ENCODE data around the gene CACNA2D4. TPM values are rescaled to one million over a fixed set of nuclear protein-coding genes. Genes with fewer than 3 reads are reported as not detected.
A peak's percentile ranks its signal among the peaks of the same experiment; 100 is the strongest.

CACNA2D4 gene
- total and polyA plus RNA-seq, 2 donors (not counting 3 experiments of a cell fraction or from before 2014, with no cell fraction given): 0.58 to 0.73 TPM

DNA sequence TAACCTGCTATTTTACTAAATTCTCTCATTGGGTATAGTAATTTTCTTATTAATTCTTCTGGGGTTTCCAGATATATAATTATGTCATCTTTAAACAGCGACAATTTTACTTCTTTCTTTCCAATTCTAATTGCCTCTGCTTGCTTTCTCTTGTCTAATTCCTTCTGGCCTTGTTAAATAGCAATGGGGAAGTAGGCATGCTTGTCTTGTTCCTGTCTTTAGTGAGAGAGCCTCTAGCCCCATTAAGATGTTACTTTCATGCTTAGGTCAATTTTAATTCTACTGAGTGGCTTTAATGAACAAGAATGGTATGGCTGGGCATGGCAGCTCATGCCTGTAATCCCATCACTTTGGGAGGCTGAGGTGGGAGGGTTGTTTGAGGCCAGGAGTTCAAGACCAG lies 66.4 kb downstream of the CACNA2D4 start:
- H3K36me3 ChIP-seq (ENCODE audit: control insufficient read depth in 2 of 2, extremely low read depth in 1 of 2, insufficient read depth in 2 of 2, low read length in 2 of 2): no peaks in the 10 kb centered on the region
- CTCF ChIA-PET: no interaction called here
- peaks cover 0 to 5% of the 10 kb centered on the region in 2 experiments for H3K27me3 ChIP-seq (ENCODE audit: control insufficient read depth in 2 of 2, insufficient read depth in 2 of 2, low read length in 2 of 2)

DNA sequence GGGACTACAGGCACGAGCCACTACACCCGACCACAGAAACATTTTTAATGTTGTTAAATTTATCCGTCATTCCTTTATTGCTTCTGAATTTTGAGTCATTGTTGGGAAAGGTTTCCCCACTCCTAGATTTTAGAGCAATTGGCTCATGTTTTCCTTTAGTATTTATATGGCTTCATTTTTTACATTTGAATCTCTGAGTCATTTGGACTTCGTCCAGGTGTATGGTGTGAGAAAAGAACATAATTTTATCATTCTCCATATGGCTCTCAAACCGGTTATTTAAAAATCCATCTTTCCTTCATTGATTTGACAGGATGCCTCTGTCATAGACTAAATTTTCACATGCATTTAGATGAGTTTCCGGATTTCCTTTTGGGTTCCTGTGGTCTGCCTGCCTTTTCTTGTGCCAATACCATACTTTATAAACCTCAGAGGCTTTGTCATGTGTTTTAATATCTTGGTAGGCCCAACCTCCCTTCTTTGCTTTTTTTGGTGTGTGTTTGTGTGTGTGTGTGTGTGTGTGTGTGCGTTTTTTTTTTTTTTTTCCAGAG lies 67.2 kb downstream of the CACNA2D4 start:
- ChIA-PET CTCF (no interaction called here), POLR2A (no interaction called here)
- Histone ChIP-seq H3K4me1 (ENCODE audit: control insufficient read depth, extremely low read depth, insufficient read depth, low read length) (no peaks in the 10 kb centered on the region), H3K9me1 (replicated peaks; ENCODE audit: control insufficient read depth, extremely low read depth, insufficient read depth, low read length) (no peaks in the 10 kb centered on the region), H3K79me2 (ENCODE audit: control insufficient read depth, insufficient read depth, low read length) (no peaks in the 10 kb centered on the region), H3K27me3 (ENCODE audit: control insufficient read depth in 2 of 2, insufficient read depth in 2 of 2, low read length in 2 of 2) (peaks cover 0 to 5% of the 10 kb centered on the region in 2 experiments), H3K27ac (ENCODE audit: insufficient read depth, low read depth, low read length) (no peak overlapping the region), H3K9me3 (replicated peaks; ENCODE audit: control insufficient read depth, insufficient read depth, low read length) (no peaks in the 10 kb centered on the region), H3K9ac (replicated peaks; ENCODE audit: extremely low read depth, insufficient read depth, low read length) (no peak overlapping the region), H4K20me1 (replicated peaks; ENCODE audit: control insufficient read depth, extremely low read depth, insufficient read depth, low read length) (no peaks in the 10 kb centered on the region), H3K4me3 (replicated peaks in 1 of 3; ENCODE audit: insufficient read depth in 1 of 3, low read depth in 1 of 3, low read length in 3 of 3) (no peak overlapping the region), H3K4me2 (ENCODE audit: insufficient read depth, low read length) (no peak overlapping the region), H2AFZ (ENCODE audit: low read depth, low read length) (no peak overlapping the region), H3K36me3 (ENCODE audit: control insufficient read depth in 2 of 2, extremely low read depth in 1 of 2, insufficient read depth in 2 of 2, low read length in 2 of 2) (no peaks in the 10 kb centered on the region)
- peak; percentile 5 for TF ChIP-seq FOS (IDR thresholded peaks at IDR 0.05; ENCODE audit: borderline replicate concordance, insufficient read depth, low read length)
- TF ChIP-seq EZH2 (IDR thresholded peaks at IDR 0.05; ENCODE audit: borderline replicate concordance, low read depth, low read length, severe bottlenecking): no peak
- no peak for FAIRE-seq
- intact Hi-C loops (cut with micrococcal nuclease) (no loop called here), dilution Hi-C loops (cut with MboI; ENCODE audit: extremely low pct_ligation_motif_present, low sequenced_read_pairs) (no loop called here)
- peak; percentile 22 for DNase-seq (ENCODE audit: low read depth, low spot score)
- no TSS peak for BruUV-seq (replicated peaks)

More for the DNA sequence above, 66.4 kb downstream of the CACNA2D4 start:
- dilution Hi-C loops (cut with MboI; ENCODE audit: extremely low pct_ligation_motif_present, low sequenced_read_pairs) (no loop called here), intact Hi-C loops (cut with micrococcal nuclease) (no loop called here)
- BruUV-seq (replicated peaks): no TSS peak
- Histone ChIP-seq H2AFZ (ENCODE audit: low read depth, low read length) (no peak overlapping the region), H3K4me1 (ENCODE audit: control insufficient read depth, extremely low read depth, insufficient read depth, low read length) (no peaks in the 10 kb centered on the region), H3K9me1 (replicated peaks; ENCODE audit: control insufficient read depth, extremely low read depth, insufficient read depth, low read length) (no peaks in the 10 kb centered on the region), H3K27ac (ENCODE audit: insufficient read depth, low read depth, low read length) (no peak overlapping the region), H3K4me2 (ENCODE audit: insufficient read depth, low read length) (no peak overlapping the region), H3K4me3 (replicated peaks in 1 of 3; ENCODE audit: insufficient read depth in 1 of 3, low read depth in 1 of 3, low read length in 3 of 3) (no peak overlapping the region), H4K20me1 (replicated peaks; ENCODE audit: control insufficient read depth, extremely low read depth, insufficient read depth, low read length) (no peaks in the 10 kb centered on the region), H3K79me2 (ENCODE audit: control insufficient read depth, insufficient read depth, low read length) (no peaks in the 10 kb centered on the region), H3K9ac (replicated peaks; ENCODE audit: extremely low read depth, insufficient read depth, low read length) (no peak overlapping the region), H3K9me3 (replicated peaks; ENCODE audit: control insufficient read depth, insufficient read depth, low read length) (no peaks in the 10 kb centered on the region)
- TF ChIP-seq FOS (IDR thresholded peaks at IDR 0.05; ENCODE audit: borderline replicate concordance, insufficient read depth, low read length) (no peak), GATA2 (IDR thresholded peaks at IDR 0.05; ENCODE audit: insufficient read depth, insufficient read length, low read depth, low read length) (no peak), POLR2A (IDR thresholded peaks at IDR 0.05; ENCODE audit: low read depth, low read length) (no peak), MYC (IDR thresholded peaks at IDR 0.05; ENCODE audit: low read depth, low read length) (no peak), EZH2 (IDR thresholded peaks at IDR 0.05; ENCODE audit: borderline replicate concordance, low read depth, low read length, severe bottlenecking) (no peak)
- TF ChIP-seq, protein P1, sequence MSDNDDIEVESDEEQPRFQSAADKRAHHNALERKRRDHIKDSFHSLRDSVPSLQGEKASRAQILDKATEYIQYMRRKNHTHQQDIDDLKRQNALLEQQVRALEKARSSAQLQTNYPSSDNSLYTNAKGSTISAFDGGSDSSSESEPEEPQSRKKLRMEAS (IDR thresholded peaks at IDR 0.05; ENCODE audit: insufficient read depth, insufficient read length): no peak
- no peak for DNase-seq (ENCODE audit: low read depth, low spot score)
- FAIRE-seq: no peak
- POLR2A ChIA-PET: no interaction called here

Data from endothelial cell of umbilical vein (primary cell).